Spleen (tissue), 11 donors: ENCODE measurements around the gene DEFB110. TPM values are rescaled to one million over a fixed set of nuclear protein-coding genes. Genes with fewer than 3 reads are reported as not detected.

Experiments
- DNase-seq: peaks from one replicate; pipeline ENCODE4 v3.0.0-alpha.2; 2020
- H3K27ac ChIP-seq, 8 donors: fragments of 200-600 bp; sonication (generic) in 7 of 8; 1 replicate in 4 of 8; 2 replicates in 4 of 8; pipeline versions ENCODE4 v1.5.0 to v1.8.0; 2016 to 2021; ENCODE audit warnings: inconsistent platforms in 4 of 8, mild to moderate bottlenecking in 4 of 8, moderate library complexity in 1 of 8
- H3K27me3 ChIP-seq, 7 donors: fragments of 200-600 bp; sonication (generic) in 6 of 7; replicated peaks in 1 of 7; 1 replicate in 4 of 7; 2 replicates in 3 of 7; pipeline versions ENCODE4 v1.5.0 to v1.8.0; 2016 to 2021; ENCODE audit warnings: inconsistent platforms in 3 of 7, mild to moderate bottlenecking in 1 of 7
- H3K36me3 ChIP-seq, 6 donors: fragments of 200-600 bp; sonication (generic) in 5 of 6; 1 replicate in 4 of 6; 2 replicates in 2 of 6; pipeline versions ENCODE4 v1.5.0 to v1.8.0; 2016 to 2021; ENCODE audit warnings: inconsistent platforms in 2 of 6
- H3K4me1 ChIP-seq, 6 donors: fragments of 200-600 bp; sonication (generic) in 5 of 6; 1 replicate in 3 of 6; 2 replicates in 3 of 6; pipeline versions ENCODE4 v1.5.0 to v1.8.0; 2016 to 2021; ENCODE audit warnings: inconsistent platforms in 3 of 6
- H3K4me3 ChIP-seq, 8 donors: fragments of 200-600 bp; sonication (generic) in 7 of 8; 1 replicate in 4 of 8; 2 replicates in 4 of 8; pipeline versions ENCODE4 v1.5.0 to v1.8.0; 2016 to 2021; ENCODE audit warnings: inconsistent platforms in 4 of 8, mild to moderate bottlenecking in 4 of 8, moderate library complexity in 2 of 8
- H3K9me3 ChIP-seq, 8 donors: fragments of 200-600 bp; sonication (generic) in 7 of 8; 1 replicate in 4 of 8; 2 replicates in 4 of 8; pipeline versions ENCODE4 v1.5.0 to v1.8.0; 2016 to 2021; ENCODE audit warnings: inconsistent platforms in 4 of 8
- POLR2A ChIP-seq, 3 donors: fragments of 450-650 bp; IDR thresholded peaks; one replicate each; pipeline ENCODE4 v1.5.1; 2017; ENCODE audit warnings: antibody characterized with exemption in 3 of 3, mild to moderate bottlenecking in 1 of 3
- POLR2AphosphoS5 ChIP-seq, 3 donors: sonication (generic); formaldehyde crosslinking; IDR thresholded peaks; one replicate each; pipeline ENCODE4 v1.5.1; 2017; ENCODE audit warnings: antibody characterized with exemption in 3 of 3
- WGBS, 5 donors: extraction: QIAGEN DNeasy Blood & Tissue Kit in 3 of 5; methylation state at CpG; one replicate each; pipeline versions ENCODE4 v1.1.5 to v1.1.7; 2013 to 2018; 5-methylcytosine and 5-hydroxymethylcytosine counted together
- intact Hi-C: fragments of 100-400 bp; cut with DNase I; formaldehyde crosslinking; loops from one replicate; pipeline ENCODE4 v1.15.0; 2023; ENCODE audit warnings: low total_unique reads
- polyA plus RNA-seq, 3 donors: library from polyadenylated mRNA; stranded (reverse); fragments of 200-250 nt; gene quantifications; one replicate each; pipeline ENCODE4 v1.2.1, GENCODE V29; 2013
- total RNA-seq, 7 donors: library from RNA; depleted of rRNA in 3 of 7; stranded (reverse); fragments of >200 nt in 3 of 7; fragmentation: NEBNext Ultra II Directional in 4 of 7; extraction: Animal tissue kit (Norgen Biotek cat#: 25700) in 4 of 7; gene quantifications; one replicate each; pipeline versions ENCODE4 v1.1.0 to v1.2.1, GENCODE V29; 2016 to 2021
- TF ChIP-seq, protein P1 (sequence below), 11 experiments: fragments of 200-600 bp in 7 of 11; fragments of 450-650 bp in 4 of 11; sonication (generic) in 4 of 11; IDR thresholded peaks in 8 of 11; conservative IDR thresholded peaks in 3 of 11; 1 replicate in 7 of 11; 2 replicates in 4 of 11; pipeline versions ENCODE4 v1.4.0 to v1.8.0; 2016 to 2021; ENCODE audit warnings: antibody characterized with exemption in 11 of 11, inconsistent platforms in 4 of 11, mild to moderate bottlenecking in 1 of 11
- donor health status: healthy with polysubstance abuse.
- donor health status: DM: no; HTN: no; CAD: no; lungs with moderate emphysema.
- donor health status: DM: no; HTN: no; CAD: no.
- donor health status: Bipolar disorder and iron deficiency.
- donor health status: healthy.
- donor health status: DM: no; HTN: no; CAD: no.
- donor health status: DM: yes; HTN: yes; CAD: no.

Gene DEFB110
- total and polyA plus RNA-seq, 10 donors = not detected

DNA sequence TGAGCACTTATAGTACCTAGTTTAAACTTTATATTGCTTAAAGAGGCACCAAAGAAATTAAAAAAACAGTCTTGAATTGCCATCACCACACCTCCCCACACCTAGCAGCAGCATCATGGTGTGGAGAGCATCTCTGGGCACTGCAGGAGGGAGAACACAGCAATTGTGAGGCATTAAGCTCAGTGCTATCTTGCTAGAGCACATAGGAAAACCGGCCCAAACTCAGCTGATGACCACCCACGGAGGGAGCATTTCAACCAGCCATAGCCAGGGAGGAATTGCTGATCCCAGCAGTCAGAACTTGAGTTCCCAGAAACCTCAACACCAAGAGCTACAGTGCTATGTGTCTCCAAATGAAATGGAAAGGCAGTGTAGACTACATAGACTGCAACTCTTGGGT lies 32.9 kb downstream of the DEFB110 start:
- no peak for DNase-seq
- no peak for TF ChIP-seq POLR2AphosphoS5 (IDR thresholded peaks at IDR 0.05)
- no peak for TF ChIP-seq POLR2A (IDR thresholded peaks at IDR 0.05)
- TF ChIP-seq, protein P1, sequence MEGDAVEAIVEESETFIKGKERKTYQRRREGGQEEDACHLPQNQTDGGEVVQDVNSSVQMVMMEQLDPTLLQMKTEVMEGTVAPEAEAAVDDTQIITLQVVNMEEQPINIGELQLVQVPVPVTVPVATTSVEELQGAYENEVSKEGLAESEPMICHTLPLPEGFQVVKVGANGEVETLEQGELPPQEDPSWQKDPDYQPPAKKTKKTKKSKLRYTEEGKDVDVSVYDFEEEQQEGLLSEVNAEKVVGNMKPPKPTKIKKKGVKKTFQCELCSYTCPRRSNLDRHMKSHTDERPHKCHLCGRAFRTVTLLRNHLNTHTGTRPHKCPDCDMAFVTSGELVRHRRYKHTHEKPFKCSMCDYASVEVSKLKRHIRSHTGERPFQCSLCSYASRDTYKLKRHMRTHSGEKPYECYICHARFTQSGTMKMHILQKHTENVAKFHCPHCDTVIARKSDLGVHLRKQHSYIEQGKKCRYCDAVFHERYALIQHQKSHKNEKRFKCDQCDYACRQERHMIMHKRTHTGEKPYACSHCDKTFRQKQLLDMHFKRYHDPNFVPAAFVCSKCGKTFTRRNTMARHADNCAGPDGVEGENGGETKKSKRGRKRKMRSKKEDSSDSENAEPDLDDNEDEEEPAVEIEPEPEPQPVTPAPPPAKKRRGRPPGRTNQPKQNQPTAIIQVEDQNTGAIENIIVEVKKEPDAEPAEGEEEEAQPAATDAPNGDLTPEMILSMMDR (IDR thresholded peaks at IDR 0.05 in 8 of 11, conservative IDR thresholded peaks at IDR 0.05 in 3 of 11) = no peak
- 62 to 79% (median 70%) methylated on average over 2 of the region's 2 CpGs for WGBS, 5 donors
- Histone ChIP-seq H3K9me3 (no peaks in the 10 kb centered on the region), H3K4me1 (no peaks in the 10 kb centered on the region), H3K36me3 (no peaks in the 10 kb centered on the region), H3K27me3 (no peaks in the 10 kb centered on the region), H3K4me3 (no peak overlapping the region), H3K27ac (no peak overlapping the region)
- intact Hi-C loops = no loop called here

DNA sequence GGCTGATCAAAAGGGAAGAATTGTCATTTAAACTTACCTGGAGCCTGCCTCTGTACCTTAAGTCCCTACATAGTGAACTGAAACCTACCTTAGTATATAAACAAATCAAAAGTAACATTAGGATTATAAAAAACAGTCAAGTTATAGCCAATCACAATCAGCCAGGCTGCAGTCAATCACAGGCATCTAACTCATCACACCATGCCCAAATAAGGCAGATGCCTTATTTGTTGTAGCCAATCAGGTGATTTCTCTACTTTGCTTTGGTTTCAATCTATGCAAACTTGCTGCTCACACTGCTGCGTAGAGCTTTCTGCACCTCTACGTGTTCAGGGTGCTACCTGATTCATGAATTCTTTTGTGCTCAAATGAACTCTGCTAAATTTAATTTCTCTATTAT lies 34.0 kb downstream of the DEFB110 start:
- no peak for TF ChIP-seq POLR2AphosphoS5 (IDR thresholded peaks at IDR 0.05)
- TF ChIP-seq, protein P1 (IDR thresholded peaks at IDR 0.05 in 8 of 11, conservative IDR thresholded peaks at IDR 0.05 in 3 of 11) = no peak
- no peak for TF ChIP-seq POLR2A (IDR thresholded peaks at IDR 0.05)
- no peaks in the 10 kb centered on the region for H3K36me3 ChIP-seq
- H3K4me3 ChIP-seq = no peak overlapping the region
- H3K27me3 ChIP-seq = no peaks in the 10 kb centered on the region
- H3K4me1 ChIP-seq = no peaks in the 10 kb centered on the region
- intact Hi-C loops = no loop called here
- WGBS, 5 donors = 88 to 100% (median 92%) methylated on average over 2 of the region's 2 CpGs
- no peak for DNase-seq
- H3K9me3 ChIP-seq = peaks cover 0 to 4% (median 0%) of the 10 kb centered on the region in 8 donors
- H3K27ac ChIP-seq = no peak overlapping the region

- no peak overlapping the region for H3K4me3 ChIP-seq
- no peak for TF ChIP-seq POLR2A (IDR thresholded peaks at IDR 0.05)
- TF ChIP-seq, protein P1 (IDR thresholded peaks at IDR 0.05 in 8 of 11, conservative IDR thresholded peaks at IDR 0.05 in 3 of 11) = no peak
- TF ChIP-seq POLR2AphosphoS5 (IDR thresholded peaks at IDR 0.05) = no peak
- no peak overlapping the region for H3K27ac ChIP-seq
- H3K9me3 ChIP-seq = peaks cover 0 to 4% (median 0%) of the 10 kb centered on the region in 8 donors
- H3K36me3 ChIP-seq = no peaks in the 10 kb centered on the region
- intact Hi-C loops = no loop called here
- DNase-seq = no peak
- WGBS, 5 donors = 56 to 81% (median 60%) methylated on average over 1 of the region's 1 CpG
- H3K4me1 ChIP-seq = no peaks in the 10 kb centered on the region
- no peaks in the 10 kb centered on the region for H3K27me3 ChIP-seq
Measured at GRCh38 chr6:49986551-49986950, 35.2 kb downstream of the DEFB110 start.

DNA sequence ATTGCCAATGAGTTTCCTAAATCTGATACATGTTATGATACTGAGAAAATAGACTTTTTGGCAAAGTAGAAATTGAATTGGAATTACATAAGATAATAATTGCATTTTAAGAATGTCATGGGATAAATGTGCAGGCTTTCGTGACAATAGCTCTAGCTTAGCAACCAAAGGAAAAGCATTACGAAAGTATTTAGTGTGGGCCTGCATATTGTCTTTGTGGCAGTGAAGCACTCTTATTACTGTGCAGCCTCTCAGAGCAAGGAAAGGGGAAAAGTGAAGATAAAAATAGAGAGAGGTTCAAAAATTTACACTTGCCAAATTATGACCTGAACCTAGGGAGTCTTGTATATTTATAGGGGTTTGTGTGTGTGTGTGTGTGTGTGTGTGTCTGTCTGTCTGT lies 39.7 kb downstream of the DEFB110 start:
- WGBS, 5 donors = 79 to 95% (median 88%) methylated on average over 2 of the region's 2 CpGs
- Histone ChIP-seq H3K36me3 (no peaks in the 10 kb centered on the region), H3K27me3 (no peaks in the 10 kb centered on the region), H3K4me3 (no peak overlapping the region), H3K4me1 (no peaks in the 10 kb centered on the region), H3K9me3 (peaks cover 0 to 4% (median 0%) of the 10 kb centered on the region in 8 donors), H3K27ac (no peak overlapping the region)
- no peak for DNase-seq
- TF ChIP-seq, protein P1 (IDR thresholded peaks at IDR 0.05 in 8 of 11, conservative IDR thresholded peaks at IDR 0.05 in 3 of 11) = no peak
- TF ChIP-seq POLR2A (IDR thresholded peaks at IDR 0.05) = no peak
- intact Hi-C loops = no loop called here
